PC-3 (cell line): ENCODE measurements around the gene FBN2.

Source experiments
- EZH2 ChIP-seq: fragments of 300-600 bp; sonication (generic); IDR thresholded peaks from one replicate; pipeline ENCODE4 v1.6.1; 2017; ENCODE audit warnings: antibody characterized with exemption, mild to moderate bottlenecking, low read length; ENCODE audit not compliant: unreplicated experiment
- EZH2phosphoT487 ChIP-seq: fragments of 300-600 bp; sonication (generic); IDR thresholded peaks from 2 replicates; pipeline ENCODE4 v1.6.1; 2018; ENCODE audit warnings: mild to moderate bottlenecking, antibody characterized with exemption, low read length, borderline replicate concordance
- TF ChIP-seq, protein P1 (sequence below): fragments of 300-600 bp; sonication (generic); conservative IDR thresholded peaks from 2 replicates; pipeline ENCODE4 v1.5.1; 2017; ENCODE audit warnings: antibody characterized with exemption, low read depth, mild to moderate bottlenecking, low read length

DNA sequence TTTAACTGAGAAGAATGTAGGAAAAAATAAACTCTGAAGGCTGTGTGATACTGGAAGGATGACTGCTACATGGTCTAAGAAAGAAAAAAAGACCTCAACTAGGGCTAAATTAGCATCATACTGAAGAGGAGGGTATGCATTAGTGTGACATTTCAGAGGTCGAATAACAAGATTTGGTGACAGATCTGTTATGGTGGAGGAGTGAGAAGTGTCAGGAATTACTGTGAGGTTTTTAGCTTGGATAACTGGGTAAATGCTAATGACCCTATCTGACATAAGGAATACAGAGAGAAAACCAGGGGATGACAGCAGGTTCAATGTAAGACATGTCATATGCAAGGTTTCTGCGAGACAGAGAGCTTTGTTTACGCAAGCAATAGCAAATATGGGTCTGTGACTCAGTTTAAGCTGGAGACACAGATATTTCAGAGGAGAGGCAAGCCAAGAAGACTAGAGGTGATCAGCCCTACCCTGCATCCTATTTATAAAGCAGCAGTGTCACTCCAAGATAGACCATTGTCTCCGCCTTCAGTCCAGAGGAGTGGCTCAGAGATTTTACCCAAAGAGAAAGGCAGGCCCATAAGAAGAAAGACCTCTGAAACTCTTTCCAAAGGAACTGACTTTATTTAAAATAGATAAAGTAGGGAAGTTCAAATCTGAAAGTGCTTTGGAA lies 44.3 kb downstream of the FBN2 start:
- TF ChIP-seq, protein P1, sequence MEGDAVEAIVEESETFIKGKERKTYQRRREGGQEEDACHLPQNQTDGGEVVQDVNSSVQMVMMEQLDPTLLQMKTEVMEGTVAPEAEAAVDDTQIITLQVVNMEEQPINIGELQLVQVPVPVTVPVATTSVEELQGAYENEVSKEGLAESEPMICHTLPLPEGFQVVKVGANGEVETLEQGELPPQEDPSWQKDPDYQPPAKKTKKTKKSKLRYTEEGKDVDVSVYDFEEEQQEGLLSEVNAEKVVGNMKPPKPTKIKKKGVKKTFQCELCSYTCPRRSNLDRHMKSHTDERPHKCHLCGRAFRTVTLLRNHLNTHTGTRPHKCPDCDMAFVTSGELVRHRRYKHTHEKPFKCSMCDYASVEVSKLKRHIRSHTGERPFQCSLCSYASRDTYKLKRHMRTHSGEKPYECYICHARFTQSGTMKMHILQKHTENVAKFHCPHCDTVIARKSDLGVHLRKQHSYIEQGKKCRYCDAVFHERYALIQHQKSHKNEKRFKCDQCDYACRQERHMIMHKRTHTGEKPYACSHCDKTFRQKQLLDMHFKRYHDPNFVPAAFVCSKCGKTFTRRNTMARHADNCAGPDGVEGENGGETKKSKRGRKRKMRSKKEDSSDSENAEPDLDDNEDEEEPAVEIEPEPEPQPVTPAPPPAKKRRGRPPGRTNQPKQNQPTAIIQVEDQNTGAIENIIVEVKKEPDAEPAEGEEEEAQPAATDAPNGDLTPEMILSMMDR: no peak
- TF ChIP-seq EZH2 (no peak), EZH2phosphoT487 (no peak)
